H1 (cell line): Measurements from ENCODE around the gene CCDC33. TPM values are rescaled to one million over a fixed set of nuclear protein-coding genes. Genes with fewer than 3 reads are reported as not detected.

Source experiments
- CHD2 ChIP-seq: IDR thresholded peaks from 2 replicates; pipeline ENCODE4 v1.6.1; 2012; ENCODE audit warnings: low read length, improper control_type of control experiment
- SIN3A ChIP-seq, 2 experiments: IDR thresholded peaks in 1 of 2; conservative IDR thresholded peaks in 1 of 2; 2 replicates each; pipeline ENCODE4 v1.6.1; 2011 to 2012; ENCODE audit warnings: low read length in 2 of 2, improper control_type of control experiment in 1 of 2, low read depth in 1 of 2, mild to moderate bottlenecking in 1 of 2
- TCF12 ChIP-seq: IDR thresholded peaks from 2 replicates; pipeline ENCODE4 v1.6.1; 2011; ENCODE audit warnings: low read depth, mild to moderate bottlenecking, low read length
- polyA plus RNA-seq, 7 experiments: library from polyadenylated mRNA; depleted of rRNA in 3 of 7; stranded (reverse) in 5 of 7; unstranded in 2 of 7; fragments of >200 nt in 5 of 7; fragments of 200-250 nt in 2 of 7; gene quantifications; 1 replicate in 5 of 7; 2 replicates in 1 of 7; 4 replicates in 1 of 7; pipeline versions ENCODE4 v1.2.1 to v1.2.3, GENCODE V29; 2011 to 2013; ENCODE audit warnings: missing spikeins in 2 of 7, mixed read lengths in 2 of 7
- total RNA-seq: library from RNA; stranded (reverse); fragmentation: NEBNext Ultra II Directional; extraction: Animal tissue kit (Norgen Biotek cat#: 25700); gene quantifications from 2 replicates; pipeline ENCODE4 v1.2.1, GENCODE V29; 2021

Gene CCDC33
- total and polyA plus RNA-seq, 2 of the 8 experiments (the other 6 are each of a cell fraction or from before 2014, with no cell fraction given): 2.0 to 2.7 TPM

GRCh38 chr15:74263466-74263865 is 27.3 kb downstream of the CCDC33 start (continued):
- TF ChIP-seq CHD2 (no peak), SIN3A (conservative IDR thresholded peaks at IDR 0.05 in 1 of 2, IDR thresholded peaks at IDR 0.05 in 1 of 2; ENCODE audit: low read depth in 1 of 2, low read length in 2 of 2) (no peak), TCF12 (no peak)
